NCI-H2107 treated with DMSO at 0.1 percent for 48 hours (cell line): ENCODE measurements around the gene LDB3.

ENCODE experiments used
- DNase-seq: peaks from one replicate; lab custom pipeline; 2025; ENCODE audit not compliant: unreplicated experiment; lab: John Stamatoyannopoulos, UW

The LDB3 gene

GRCh38 chr10:86705139-86705538, 36.8 kb downstream of the LDB3 start:
- DNase-seq = no peak

DNA sequence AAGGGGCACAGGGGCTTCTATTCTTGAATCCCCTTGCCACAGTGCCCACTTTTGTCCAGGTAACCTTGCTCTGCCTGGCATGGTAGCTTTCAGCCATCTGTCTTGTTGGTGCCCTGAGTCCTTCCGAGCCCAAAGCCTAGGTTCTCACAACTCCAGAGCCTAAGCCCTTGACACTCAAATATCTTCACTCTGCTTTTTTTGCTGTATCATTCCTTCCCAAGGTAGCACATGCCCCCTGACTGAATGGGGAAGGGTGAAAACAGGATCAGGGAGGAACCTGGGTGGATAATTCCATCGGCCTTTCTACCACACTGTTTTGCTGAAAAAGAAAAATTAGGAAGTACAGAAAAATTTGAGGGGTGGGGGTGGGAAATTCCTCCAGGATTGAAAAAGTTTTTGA, 37.6 kb downstream of the LDB3 start:
- DNase-seq = no peak

DNA sequence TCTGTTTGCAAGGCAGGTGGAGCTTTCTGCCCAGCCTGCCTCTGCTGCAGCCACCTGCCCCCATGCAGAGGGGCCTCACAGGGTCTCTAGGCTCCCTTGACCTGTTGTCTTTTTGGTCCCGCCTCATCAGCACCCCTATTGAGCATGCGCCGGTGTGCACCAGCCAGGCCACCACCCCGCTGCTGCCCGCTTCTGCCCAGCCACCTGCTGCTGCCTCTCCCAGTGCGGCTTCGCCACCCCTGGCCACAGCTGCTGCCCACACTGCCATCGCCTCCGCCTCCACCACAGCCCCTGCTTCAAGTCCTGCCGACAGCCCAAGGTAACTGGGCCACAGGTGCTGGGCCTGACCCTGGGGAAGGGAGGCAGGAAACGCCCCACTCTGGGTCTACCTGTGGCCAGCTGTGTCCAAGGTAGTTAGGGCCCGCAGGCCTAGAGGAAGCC, 38.1 kb downstream of the LDB3 start:
- no peak for DNase-seq

DNA sequence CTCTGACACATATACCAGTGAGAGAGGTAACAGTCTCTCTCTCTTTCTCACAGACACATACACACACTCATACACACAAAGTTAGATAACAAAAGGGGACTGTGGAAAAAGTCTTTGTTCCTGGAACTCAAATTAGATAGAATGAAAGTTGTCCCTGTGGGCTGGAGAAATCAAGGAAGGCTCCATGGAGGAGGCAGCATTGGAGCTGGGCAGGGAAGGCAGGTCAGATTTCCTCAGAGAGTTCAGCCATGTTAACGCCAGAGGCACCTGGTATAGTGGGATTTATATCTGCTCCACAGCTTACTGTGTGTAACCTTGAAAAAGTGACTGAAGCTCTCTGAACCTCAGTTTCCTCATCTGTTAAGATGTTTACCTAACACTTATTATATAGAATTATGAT, 38.7 kb downstream of the LDB3 start:
- DNase-seq = no peak

DNA sequence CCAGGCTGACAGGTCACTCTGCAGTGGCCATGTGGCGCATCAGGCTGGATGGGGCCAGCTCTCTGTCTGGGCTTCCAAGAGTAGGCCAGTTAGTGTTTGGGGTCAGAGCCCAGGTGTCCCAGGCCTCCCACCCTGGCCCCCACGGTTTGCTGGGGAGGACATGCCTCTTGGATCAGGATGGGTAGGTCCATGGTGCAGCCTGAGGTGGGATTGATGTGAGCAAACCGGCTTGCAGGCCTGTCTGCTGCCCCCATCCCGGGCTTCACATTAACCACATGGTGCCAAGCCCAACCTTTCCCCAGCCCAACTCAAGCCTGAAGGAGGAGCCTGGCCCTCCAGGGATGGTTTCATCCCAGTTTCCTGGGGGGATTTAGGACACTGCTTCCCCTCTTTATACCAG, 39.2 kb downstream of the LDB3 start:
- DNase-seq = no peak

DNA sequence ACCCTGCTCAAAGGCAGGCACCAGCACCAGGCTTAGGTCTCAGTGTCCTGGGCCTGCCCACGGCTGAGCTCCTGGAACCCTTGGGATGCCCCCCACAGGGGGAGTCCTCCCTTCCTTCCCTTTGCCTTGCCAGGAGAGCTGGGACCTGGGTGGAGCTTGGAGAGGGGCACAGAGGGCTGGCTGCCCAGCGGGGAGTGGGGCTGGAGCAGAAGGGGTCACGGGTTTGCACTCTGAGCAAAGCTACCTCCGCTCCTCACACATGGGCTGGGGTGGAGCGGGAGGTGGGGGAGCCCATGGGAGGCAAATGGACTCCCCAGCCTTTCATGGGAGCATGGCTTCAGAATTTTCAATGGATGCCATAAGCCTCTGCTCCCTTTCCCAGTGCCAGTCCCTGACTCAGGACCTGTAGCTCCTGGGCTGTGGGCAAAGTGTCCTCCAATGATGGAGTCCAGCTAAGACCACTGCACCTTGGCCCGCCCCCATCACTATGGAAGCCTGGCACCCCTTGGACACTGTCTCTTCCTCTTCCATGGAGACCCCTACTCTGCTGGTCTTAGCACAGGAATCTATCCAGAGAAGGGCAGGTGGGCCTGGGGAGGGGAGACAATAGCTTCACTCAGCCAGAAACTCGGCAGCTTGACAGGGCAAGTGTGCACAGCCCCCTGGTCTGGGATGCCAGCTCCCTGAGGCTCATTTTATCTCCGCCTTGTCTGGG, 39.9 kb downstream of the LDB3 start:
- DNase-seq = no peak

DNA sequence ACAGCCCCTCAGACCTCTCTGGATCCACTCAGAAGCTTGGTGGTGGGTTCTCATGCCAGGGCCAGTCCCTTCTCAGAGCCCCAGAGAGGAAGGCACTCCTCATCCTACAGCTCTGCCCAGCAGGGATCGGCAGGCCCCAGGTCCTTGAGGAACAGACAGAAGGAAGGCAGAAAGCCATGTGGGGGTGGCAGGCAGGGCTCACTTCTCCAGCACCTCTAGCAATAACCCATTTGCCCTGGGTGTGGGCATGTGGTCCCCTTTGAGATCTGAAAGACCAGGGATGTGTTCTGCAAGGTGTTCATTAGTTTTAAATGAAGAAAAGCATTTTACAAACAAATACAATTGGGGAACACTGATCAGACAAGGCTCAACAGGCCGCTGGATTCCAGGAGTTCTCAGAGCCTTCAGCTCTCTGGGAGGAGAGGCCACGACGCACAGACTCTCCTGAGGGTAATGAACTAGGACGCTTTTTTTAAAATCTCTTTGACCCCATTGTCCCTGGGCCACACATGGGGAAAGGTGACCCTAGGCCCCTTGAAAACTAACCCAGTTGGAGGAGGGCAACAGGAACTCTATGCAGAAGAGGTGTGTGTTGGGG, 40.6 kb downstream of the LDB3 start:
- no peak for DNase-seq

DNA sequence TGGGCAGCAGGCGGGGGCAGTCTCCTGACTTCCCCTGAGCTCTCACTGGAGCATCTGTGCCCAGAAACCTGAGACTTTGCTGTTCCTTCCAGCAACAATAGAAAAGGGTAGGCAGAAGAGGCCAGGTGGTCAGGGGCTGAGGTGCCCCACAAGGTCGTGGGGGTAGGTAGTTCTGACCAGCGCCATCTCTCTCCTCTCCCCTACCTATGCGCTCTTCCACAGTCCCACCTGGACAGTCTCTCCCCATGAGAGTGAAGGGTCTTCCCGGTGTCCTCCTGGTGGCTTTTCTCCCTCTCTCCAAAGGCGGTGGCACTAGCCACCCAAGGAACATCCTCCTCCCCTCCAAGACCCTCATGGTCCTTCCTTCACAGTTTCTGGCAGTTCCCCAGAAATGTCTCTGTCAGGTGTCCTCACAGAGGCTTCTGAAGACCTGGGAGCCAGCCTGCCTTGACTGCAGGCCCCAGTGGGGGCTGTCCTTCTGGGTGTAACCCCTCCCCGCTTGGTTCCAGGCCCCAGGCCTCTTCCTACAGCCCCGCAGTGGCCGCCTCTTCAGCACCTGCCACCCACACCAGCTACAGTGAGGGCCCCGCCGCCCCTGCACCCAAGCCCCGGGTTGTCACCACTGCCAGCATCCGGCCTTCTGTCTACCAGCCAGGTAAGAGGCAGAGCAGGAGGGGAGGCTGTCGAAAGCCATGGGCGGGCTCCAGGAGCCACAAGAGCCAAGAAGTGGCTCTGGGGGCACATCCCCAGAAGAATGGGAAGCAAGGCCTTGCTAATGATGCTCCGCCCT, 41.3 kb downstream of the LDB3 start:
- DNase-seq = no peak

GRCh38 chr10:86710987-86711512, 42.7 kb downstream of the LDB3 start:
- peak; percentile 42 for DNase-seq

- DNase-seq = no peak
These were observed 43.4 kb downstream of the LDB3 start for GRCh38 chr10:86711513-86712316.

- no peak for DNase-seq
These were observed 44.0 kb downstream of the LDB3 start for GRCh38 chr10:86712317-86712707.

- DNase-seq = no peak
These were observed 47.0 kb downstream of the LDB3 start for GRCh38 chr10:86715156-86715795.

DNA sequence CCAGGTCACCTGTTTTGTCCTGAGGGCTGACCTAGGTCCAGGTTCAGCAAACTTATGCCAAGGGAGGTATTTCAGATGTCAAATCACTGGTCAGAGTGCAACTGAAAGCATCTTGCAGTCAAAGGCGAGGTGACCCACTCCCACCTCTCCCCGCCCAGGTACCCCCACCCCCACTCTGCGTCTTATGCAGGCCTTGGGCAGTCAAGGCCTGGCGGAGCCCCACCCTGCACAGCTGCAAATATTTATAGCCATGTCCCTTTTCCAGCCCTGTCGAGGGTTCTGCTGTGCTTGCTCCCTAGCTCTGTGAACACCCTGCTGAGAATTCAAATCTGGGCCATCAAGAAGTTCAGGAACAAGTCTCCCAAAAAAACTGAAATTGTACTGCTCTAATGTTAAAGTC, 47.5 kb downstream of the LDB3 start:
- no peak for DNase-seq

DNA sequence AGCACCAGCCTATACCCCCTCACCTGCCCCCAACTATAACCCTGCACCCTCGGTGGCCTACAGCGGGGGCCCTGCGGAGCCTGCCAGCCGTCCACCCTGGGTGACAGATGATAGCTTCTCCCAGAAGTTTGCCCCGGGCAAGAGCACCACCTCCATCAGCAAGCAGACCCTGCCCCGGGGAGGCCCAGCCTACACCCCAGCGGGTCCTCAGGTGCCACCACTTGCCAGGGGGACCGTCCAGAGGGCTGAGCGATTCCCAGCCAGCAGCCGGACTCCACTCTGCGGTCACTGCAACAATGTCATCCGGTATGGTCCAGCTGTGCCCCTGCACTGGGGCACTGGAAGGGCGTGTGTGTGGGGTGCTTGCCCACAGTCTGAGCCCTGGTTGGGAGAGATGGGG, 48.2 kb downstream of the LDB3 start:
- no peak for DNase-seq

DNA sequence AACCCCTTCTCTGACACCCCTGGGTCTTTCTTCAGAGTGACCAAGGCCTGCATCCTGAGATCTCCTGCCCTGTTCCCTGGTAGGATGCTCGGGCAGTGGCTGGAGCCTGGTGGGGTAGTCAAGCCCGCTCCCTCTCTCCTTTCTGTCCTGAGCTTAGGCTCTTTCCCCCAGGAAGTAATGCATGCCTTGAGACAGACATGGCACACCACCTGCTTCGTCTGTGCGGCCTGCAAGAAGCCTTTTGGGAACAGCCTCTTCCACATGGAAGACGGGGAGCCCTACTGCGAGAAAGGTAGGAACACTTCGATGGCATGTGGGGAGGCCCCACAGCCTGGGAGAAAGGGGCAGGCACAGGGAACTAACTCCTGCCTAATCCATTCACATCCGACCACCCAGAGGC, 50.2 kb downstream of the LDB3 start:
- DNase-seq = no peak

DNA sequence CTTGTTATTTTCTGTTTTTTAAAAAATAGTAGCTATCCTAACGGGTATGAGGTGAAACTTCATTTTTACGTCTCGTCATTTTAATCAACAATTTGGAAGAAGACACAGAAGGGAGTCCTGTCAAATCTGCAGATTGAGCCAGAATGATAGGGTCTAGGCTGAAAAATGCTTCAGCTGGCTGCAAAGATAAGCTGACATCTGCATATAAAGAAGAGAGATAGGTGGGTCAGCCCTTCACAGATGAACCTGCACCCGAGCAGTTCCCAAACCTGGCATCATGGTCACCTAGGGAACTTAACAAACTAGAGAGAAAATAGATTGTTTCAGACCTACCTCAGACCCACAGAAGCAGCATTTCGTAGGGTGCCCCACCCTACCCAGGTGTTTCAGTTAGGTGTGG, 52.9 kb downstream of the LDB3 start:
- DNase-seq = no peak

GRCh38 chr10:86723009-86723408, 54.7 kb downstream of the LDB3 start:
- DNase-seq = no peak

DNA sequence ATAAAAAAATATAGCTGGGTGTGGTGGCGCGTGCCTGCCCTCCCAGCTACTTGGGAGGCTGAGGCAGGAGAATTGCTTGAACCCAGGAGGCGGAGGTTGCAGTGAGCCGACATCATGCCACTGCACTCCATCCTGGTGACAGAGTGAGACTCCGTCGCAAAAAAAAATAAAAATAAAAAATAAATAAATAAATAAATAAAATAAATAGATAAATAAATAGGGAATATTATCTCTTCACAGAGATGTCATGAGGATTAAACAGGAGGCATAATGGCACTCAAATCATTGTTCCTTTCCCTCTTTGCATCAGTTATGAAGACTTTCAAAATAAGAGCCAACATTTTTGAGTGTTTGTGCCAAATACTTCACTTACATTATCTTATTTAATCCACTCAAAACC, 56.1 kb downstream of the LDB3 start:
- DNase-seq = no peak

- DNase-seq = no peak
These were observed 57.8 kb downstream of the LDB3 start for GRCh38 chr10:86725980-86726676.

DNA sequence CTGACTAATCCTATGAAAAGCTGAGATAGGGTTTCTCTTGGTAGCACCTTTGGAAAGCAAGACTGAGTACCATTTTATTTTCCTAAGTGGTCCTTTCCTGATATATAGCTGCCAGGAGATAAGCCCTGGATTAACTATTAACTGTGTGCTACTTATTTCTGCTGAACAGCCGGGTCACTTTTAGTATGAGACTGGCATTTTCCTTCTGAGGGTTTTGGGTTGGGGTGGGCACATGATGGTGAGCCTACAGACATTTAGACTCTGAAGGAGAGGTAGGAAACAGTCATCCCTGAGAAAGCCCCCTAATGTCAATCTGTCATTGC, 58.3 kb downstream of the LDB3 start:
- no peak for DNase-seq
